Astrocyte of the hippocampus (primary cell): Measurements from ENCODE around the gene PNPO.
A peak's percentile ranks its signal among the peaks of the same experiment; 100 is the strongest.
"Not testable (repeated sequence)": the region's sequence is repeated elsewhere in the genome, so short reads cannot be mapped to it uniquely, and the experiment has no call there.

Experiments used
- DNase-seq: peaks from one replicate; pipeline ENCODE4 v3.0.0; 2011; ENCODE audit warnings: low read depth, low spot score

The PNPO gene

GRCh38 chr17:47918006-47918405 lies 23.4 kb upstream of the PNPO start:
- no peak for DNase-seq

DNA sequence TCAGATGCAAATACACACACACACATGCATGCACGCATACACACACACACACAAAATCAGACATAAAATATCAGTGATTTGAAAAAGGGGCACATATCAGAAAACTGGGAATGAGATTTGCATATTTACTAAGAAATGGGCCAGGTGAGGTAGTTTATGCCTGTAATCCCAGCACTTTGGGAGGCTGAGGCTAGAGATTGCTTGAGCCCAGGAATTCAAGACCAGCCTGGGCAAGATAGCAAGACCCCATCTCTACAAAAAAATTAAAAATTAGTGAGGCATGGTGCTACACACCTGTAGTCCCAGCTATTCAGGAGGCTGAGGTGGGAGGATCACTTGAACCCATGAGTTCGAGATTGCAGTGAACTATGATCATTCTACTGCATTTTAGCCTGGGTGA lies 22.4 kb upstream of the PNPO start:
- DNase-seq = no peak

GRCh38 chr17:47919889-47920288 lies 21.5 kb upstream of the PNPO start:
- DNase-seq = not testable (repeated sequence)

- no peak for DNase-seq
These were observed 16.3 kb upstream of the PNPO start for GRCh38 chr17:47924785-47925677.

- DNase-seq = no peak
These were observed 15.7 kb upstream of the PNPO start for GRCh38 chr17:47925678-47925988.

GRCh38 chr17:47927821-47928400 lies 13.5 kb upstream of the PNPO start:
- no peak for DNase-seq

- no peak for DNase-seq
These were observed 13.0 kb upstream of the PNPO start for GRCh38 chr17:47928415-47928814.

GRCh38 chr17:47929218-47930000 lies 12.0 kb upstream of the PNPO start:
- DNase-seq = no peak

- no peak for DNase-seq
These were observed 9.5 kb upstream of the PNPO start for GRCh38 chr17:47931848-47932247.

DNA sequence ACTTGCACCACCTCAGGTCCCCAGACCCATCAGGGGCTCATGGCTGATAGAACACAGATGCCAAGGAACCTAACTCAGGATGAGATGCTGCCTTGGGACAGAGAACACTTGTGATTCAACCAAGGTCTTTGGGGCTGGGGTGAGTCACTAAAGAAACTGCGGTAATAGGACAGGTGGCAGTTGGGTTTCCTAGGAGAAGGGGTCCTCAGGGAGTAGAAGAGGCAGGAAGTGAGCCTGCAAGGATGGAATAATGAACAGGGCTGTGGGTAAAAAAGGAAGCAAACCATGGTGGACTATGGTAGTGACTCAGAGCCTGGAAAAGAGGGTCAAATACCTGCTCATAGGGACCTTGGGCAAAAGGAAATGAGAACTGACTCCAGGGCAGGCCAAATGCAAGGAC lies 6.5 kb upstream of the PNPO start:
- DNase-seq = peak; percentile 6

DNA sequence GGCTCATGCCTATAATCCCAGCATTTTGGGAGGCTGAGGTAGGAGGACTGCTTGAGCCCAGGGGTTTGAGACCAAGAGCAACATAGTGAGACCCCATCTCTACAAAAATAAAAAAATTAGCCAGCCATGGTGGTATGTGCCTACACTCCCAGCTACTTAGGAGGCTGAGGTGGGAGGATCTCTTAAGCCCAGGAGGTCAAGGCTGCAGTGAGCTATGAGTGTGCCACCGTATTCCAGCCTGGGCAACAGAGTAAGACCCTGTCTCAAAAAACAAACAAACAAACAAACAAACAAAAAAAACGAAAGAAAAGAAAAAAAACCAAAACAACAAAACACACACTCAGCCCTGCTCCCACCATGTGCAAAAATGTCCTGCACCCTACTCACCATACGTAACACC lies 5.9 kb upstream of the PNPO start:
- DNase-seq = not testable (repeated sequence)

GRCh38 chr17:47935961-47936360 lies 5.4 kb upstream of the PNPO start:
- peak; percentile 65 for DNase-seq

DNA sequence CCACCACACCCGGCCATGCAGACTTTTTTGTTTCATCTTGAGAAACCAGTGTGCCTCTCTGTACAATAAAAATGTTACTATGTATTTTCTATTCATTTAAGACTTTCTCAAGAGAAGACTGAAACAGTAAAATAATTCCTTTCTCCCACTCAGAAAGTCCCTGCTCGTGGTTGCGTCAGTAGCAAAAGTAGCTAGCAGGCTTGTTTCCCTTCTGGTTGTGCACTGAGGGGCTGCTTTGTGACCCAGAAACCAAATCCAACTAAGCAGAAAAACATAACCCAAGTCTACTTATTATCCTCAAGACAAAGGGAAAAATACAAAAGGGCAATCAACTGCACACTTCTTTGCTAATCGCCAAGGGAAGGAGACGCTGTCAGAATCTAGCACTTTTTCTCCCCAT lies 3.4 kb upstream of the PNPO start:
- DNase-seq = no peak

DNA sequence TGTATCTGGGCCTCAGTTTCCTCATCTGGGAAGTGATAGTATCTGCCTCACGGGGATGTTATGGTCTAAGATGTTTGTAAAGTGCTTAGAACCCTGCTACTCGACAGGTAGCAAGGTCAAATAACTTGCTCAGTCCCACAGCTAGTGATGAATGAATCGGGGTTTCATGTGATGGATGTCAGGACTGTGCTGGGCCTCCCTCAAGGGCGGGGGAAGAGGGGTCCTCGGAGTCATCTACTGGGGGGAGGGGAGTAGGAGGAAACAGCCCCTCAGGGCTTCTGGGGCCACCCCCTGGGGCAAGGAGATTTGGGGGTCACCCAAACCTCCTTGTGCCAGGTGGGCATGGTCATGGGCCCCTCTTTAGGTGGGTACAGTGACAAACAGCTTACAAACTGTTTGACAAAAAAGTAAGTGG lies 732 bp downstream of the PNPO start:
- DNase-seq = peak; percentile 7

- DNase-seq = no peak
These were observed 1.2 kb downstream of the PNPO start for GRCh38 chr17:47942568-47942967.

- DNase-seq = peak; percentile 45
These were observed 3.7 kb downstream of the PNPO start for GRCh38 chr17:47945080-47945479.

GRCh38 chr17:47945529-47946508 lies 4.4 kb downstream of the PNPO start:
- DNase-seq = peak; percentile 10

DNA sequence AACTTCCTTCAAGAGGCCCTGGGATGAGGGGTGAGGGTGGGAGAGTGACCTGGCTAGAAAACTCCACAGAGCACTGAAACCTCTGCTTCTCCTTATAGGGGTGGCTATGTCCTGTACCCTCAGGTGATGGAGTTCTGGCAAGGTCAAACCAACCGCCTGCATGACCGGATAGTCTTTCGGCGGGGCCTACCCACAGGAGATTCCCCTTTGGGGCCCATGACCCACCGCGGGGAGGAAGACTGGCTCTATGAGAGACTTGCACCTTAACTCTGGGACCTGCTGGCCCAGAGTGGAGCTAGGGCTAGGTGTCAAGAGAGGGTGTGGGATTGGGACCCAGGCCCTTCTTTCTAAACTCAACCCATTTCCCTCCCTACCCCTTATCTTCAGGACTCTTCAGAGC lies 5.1 kb downstream of the PNPO start:
- no peak for DNase-seq

DNA sequence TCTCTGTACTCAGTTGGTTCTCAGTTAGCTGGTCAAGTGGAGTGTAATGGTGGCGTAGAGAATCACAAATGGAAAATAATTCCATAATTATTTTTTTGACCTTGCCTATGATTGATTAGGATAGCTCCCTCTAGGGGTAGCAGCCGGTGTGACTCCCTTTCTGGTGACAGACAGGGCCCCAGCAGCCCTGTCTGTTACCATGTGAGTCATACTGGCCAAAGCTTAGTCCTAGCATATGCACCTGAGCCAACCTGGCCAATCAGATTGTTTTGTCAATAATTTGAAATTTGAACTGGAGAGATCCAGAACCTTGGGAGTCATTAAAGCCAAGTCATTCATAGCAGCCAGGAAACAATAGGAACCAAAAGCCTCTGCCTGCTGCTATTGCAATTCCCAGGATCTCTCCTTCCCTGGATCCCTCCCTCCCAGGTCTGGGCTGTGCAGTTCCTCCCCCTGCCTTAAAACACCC lies 5.6 kb downstream of the PNPO start:
- peak; percentile 88 for DNase-seq

DNA sequence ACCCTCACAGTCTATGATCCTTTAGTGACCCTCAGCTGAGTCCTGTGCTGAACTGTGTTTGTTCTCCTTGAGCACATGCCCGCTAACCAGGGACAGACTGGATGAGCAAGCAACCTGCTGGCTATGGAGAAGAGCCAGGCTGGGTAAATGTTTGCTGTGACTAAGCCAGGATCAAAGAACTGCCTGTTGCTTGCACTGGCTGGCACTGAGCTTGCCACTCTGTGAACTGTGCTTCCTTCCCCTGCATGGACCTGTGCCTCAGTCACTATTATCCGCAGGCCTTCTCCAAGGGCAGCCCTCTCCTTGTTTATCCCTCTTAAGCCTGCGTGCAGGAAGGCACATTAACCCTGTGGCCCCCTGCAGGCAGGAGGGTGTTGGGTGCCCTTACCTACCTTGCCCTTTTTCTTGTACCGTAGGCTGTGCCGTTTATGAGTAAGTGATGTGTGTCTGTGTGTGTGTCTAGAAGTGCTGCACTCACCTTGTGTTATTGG lies 7.4 kb downstream of the PNPO start:
- peak; percentile 6 for DNase-seq

DNA sequence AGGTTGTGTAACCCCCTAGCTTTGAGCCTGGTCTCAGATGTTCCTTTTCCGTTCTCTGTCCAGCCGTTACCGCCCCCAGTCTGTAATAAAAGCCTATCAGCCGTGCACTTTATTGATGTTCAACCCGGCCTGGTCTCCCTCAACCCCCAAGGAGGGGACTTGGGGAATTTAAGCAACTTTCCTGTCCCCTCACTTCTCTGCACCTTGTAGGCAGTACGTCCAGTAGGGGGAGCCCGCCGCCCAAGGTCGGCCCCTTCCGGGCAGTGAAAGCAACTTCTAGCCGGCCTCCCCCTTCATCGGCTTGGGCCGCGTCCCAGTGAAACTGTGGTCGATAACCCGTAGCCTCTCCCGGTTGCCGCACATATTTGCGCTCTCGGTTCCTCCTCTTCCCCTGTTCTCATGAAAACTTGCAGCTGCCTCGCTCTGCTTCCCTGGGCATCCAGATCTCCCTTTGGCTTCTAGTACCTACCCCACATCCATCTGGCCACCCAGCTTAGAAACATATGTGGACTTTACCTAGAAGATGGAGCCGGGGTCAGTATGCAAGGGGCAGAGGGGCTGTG lies 7.9 kb downstream of the PNPO start:
- peak; percentile 94 for DNase-seq
